ENCODE results near the gene RAB28.

Gene RAB28

DNA sequence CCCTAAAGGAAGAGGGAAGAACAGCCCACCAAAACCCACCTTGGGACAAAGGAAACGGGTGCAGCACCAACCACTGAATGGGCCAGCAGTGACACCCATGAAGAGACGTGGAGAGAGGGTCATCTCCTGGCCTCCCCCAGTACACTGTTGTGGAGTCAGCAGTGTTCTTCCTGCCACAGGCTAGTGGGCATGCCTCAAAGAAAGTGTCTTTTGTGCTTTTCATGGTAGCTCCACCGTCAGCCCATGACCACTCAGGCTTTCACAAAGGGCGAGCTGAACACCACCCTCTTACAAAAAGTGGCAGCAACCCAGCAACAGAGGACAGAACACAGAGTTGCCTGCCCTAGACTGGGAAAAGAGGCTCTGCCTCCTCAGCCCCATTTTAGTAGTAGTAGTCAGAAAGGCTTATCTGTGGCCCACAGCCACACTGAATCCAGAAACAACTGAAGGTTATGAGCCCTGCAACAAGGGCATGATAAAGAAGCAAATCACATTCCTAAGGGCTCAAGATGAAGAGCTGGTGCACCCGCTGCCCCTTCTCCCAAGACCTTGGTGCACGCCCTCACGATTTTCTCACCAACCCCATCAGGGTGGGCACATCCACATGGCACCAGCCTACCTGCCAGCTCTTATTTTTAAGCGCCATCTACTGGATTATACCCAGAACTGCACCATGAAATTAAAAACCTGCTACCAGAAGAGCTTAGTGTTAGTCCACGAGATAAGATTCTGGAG lies 53.1 kb downstream of the RAB28 start:
- H3K4me3 ChIP-seq (ENCODE audit: low read depth, low read length), result no peak overlapping the region
- CTCF ChIA-PET, result interaction anchor here (1.1 kb wide), 2 partner anchors 17 to 578 kb away, joined by 3 to 4 read pairs; no protein-coding TSS in a partner anchor
- DNase-seq (ENCODE audit: low read depth, low spot score), result no peak
- TF ChIP-seq, protein P1, sequence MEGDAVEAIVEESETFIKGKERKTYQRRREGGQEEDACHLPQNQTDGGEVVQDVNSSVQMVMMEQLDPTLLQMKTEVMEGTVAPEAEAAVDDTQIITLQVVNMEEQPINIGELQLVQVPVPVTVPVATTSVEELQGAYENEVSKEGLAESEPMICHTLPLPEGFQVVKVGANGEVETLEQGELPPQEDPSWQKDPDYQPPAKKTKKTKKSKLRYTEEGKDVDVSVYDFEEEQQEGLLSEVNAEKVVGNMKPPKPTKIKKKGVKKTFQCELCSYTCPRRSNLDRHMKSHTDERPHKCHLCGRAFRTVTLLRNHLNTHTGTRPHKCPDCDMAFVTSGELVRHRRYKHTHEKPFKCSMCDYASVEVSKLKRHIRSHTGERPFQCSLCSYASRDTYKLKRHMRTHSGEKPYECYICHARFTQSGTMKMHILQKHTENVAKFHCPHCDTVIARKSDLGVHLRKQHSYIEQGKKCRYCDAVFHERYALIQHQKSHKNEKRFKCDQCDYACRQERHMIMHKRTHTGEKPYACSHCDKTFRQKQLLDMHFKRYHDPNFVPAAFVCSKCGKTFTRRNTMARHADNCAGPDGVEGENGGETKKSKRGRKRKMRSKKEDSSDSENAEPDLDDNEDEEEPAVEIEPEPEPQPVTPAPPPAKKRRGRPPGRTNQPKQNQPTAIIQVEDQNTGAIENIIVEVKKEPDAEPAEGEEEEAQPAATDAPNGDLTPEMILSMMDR (IDR thresholded peaks at IDR 0.05; ENCODE audit: insufficient read depth, low read length, missing control alignments), result no peak
- POLR2A ChIA-PET, result no interaction called here

DNA sequence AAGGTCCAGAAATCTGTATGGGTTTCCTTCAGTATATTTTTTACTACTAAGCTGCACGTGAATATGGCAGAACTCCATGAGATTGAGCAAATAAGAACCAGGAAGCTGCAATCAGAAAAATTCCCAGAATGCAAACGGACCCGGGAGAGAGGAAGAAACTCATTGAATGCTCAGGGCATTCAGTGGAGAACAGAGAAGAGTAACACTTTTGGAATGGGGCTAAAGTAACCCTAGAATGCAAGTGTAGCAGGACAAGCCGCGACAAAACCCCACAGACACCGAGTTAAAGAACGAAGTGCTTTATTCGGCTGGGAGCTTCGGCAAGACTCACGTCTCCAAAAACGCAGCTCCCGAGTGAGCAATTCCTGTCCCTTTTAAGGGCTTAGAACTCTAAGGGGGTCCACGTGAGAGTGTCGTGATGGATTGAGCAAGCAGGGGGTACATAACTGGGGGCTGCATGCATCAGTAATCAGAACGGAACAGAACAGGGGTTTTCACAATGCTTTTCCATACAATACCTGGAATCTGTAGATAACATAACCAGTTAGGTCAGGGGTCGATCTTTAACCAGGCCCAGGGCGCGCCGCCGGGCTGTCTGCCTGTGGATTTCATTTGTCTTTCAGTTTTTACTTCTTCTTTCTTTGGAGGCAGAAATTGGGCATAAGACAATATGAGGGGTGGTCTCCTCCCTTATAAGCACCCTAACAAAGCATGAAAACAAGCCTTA lies 56.4 kb downstream of the RAB28 start:
- ChIA-PET POLR2A (no interaction called here), CTCF (no interaction called here)
- DNase-seq (ENCODE audit: low read depth, low spot score), result no peak
- H3K4me3 ChIP-seq (ENCODE audit: low read depth, low read length), result no peak overlapping the region
- TF ChIP-seq, protein P1 (IDR thresholded peaks at IDR 0.05; ENCODE audit: insufficient read depth, low read length, missing control alignments), result no peak

DNA sequence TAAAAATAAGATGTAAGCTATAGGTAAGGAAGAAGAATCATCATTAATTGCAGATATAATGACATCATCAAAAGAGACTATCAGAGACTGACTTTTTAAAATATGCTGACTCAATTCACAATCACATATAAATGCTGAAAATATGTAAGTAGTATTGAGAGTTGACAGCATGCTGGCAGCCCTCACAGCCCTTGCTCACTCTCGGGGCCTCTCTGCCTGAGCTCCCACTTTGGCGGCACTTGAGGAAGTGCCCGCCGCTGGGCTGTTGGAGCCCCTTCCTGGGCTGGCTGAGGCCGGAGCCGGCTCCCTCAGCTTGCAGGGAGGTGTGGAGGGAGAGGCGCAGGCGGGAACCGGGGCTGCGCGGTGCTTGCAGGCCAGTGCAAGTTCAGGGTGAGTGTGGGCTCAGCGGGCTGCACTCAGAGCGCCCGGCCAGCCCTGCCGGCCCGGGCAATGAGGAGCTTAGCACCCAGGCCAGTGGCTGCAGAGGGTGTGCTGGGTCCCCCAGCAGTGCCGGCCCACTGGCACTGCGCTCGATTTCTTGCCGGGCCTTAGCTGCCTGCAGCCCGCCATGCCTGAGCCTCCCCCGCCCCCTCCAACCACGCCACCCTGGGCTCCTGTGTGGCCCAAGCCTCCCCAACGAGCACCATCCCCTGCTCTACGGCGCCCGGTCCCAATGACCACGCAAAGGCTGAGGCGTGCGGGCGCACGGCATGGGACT lies 68.9 kb downstream of the RAB28 start:
- no peak for DNase-seq (ENCODE audit: low read depth, low spot score)
- no peak overlapping the region for H3K4me3 ChIP-seq (ENCODE audit: low read depth, low read length)
- ChIA-PET POLR2A (no interaction called here), CTCF (no interaction called here)
- TF ChIP-seq, protein P1 (IDR thresholded peaks at IDR 0.05; ENCODE audit: insufficient read depth, low read length, missing control alignments), result no peak

DNA sequence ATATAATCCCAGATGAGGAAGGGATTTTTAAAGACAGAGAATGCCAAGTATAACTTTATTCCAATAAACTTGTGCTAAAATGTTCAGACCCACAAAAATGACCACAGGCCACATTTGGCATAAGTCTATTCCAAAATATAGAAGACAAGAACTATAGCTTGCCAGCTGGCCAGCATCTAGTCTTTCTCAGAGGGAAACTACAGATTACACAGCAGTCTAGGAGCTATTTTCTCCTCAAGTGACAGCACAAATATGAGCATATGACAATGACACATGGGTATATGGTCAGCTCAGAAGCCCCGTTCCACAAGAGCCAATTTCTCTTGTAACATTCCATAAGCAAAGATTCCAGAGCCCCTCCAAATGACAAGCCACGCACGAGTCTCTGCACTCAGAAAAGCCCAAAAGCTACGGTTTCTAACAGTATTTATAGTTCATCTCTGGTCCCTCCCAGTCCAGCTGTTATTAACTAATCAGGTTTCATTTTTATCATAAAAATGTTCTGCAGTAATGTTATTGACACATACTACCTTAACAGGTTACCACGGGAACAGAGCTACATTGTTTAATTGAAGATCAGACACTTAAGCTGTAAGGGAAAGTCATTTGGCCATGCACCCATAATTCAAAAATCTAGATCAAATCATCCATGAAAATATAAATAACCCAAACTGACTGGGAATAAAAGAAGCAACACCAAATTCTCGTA lies 70.3 kb downstream of the RAB28 start:
- ChIA-PET POLR2A (no interaction called here), CTCF (no interaction called here)
- no peak overlapping the region for H3K4me3 ChIP-seq (ENCODE audit: low read depth, low read length)
- TF ChIP-seq, protein P1 (IDR thresholded peaks at IDR 0.05; ENCODE audit: insufficient read depth, low read length, missing control alignments), result no peak
- DNase-seq (ENCODE audit: low read depth, low spot score), result no peak

DNA sequence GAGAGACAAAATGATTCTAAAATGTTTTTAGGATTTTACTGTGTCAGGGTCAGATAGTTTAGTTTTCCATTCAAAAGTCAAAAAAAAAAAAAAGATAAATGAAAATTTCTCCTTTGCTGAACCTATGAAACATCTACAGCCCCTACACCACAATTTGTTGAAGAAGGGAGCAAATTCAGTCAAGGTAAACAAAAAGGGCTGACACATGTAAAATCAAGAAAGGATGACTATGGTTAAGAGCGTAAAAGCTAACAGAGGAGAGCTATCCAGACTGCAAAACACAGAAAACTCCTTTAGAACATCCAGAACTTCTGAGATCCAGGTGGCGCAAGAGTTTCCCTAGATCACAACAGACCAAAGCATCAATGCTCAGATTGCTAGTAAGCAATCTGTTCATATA lies 72.2 kb downstream of the RAB28 start:
- TF ChIP-seq, protein P1 (IDR thresholded peaks at IDR 0.05; ENCODE audit: insufficient read depth, low read length, missing control alignments), result no peak
- POLR2A ChIA-PET, result no interaction called here
- DNase-seq (ENCODE audit: low read depth, low spot score), result no peak
- no peak overlapping the region for H3K4me3 ChIP-seq (ENCODE audit: low read depth, low read length)
- CTCF ChIA-PET, result no interaction called here

All from AG04449 (cell line).